K562 (cell line): ENCODE measurements around the gene MYO1D. TPM values are rescaled to one million over a fixed set of nuclear protein-coding genes. Genes with fewer than 3 reads are reported as not detected.
A peak's percentile ranks its signal among the peaks of the same experiment; 100 is the strongest.

ENCODE experiments used
- ATAC-seq: fragments of 200-7000 bp; cut with Tn5 transposase; 3 replicates; pipeline ENCODE4 v1.9.1; 2020; ENCODE audit warnings: moderate library complexity
- BruUV-seq: library from RNA; stranded (reverse); fragments of 400-500 nt; replicated peaks from 2 replicates; lab custom pipeline; 2021; lab: Mats Ljungman, UMichigan
- CTCF ChIA-PET: fragments of 300-600 bp; formaldehyde crosslinking; extraction: SDS; loops from one replicate; lab custom pipeline; 2021; ENCODE audit warnings: low intra/inter-chr PET ratio; lab: Yijun Ruan, JAX
- POLR2A ChIA-PET: fragments of 300-600, 350-650 bp; sonication (Branson Sonifier 250); formaldehyde crosslinking; extraction: SDS; loops from one replicate; lab custom pipeline; 2021; ENCODE audit warnings: antibody characterized with exemption, inconsistent platforms; lab: Yijun Ruan, JAX
- DNase-seq, 4 experiments: peaks; one replicate each; pipeline versions ENCODE4 v3.0.0 to v3.0.0-alpha.2; 2011 to 2018; ENCODE audit warnings: low spot score in 3 of 4, mixed read lengths in 3 of 4; ENCODE audit errors: extremely low read depth in 1 of 4
- FAIRE-seq: peaks from 2 replicates; lab custom pipeline; 2011; peaks lifted over from hg19 to GRCh38; lab: Jason Lieb, UNC
- H2AFZ ChIP-seq: 2 replicates; pipeline ENCODE4 v1.6.0; 2011; ENCODE audit warnings: low read depth, low read length, control low read depth, inconsistent platforms
- H3K27ac ChIP-seq: fragments of 200-600 bp; 3 replicates; pipeline ENCODE4 v1.8.0; 2011; ENCODE audit warnings: low read depth, mild to moderate bottlenecking, control low read depth, inconsistent platforms, low read length, moderate library complexity, mixed read lengths; ENCODE audit errors: extremely low read depth
- H3K27me3 ChIP-seq, 2 experiments: fragments of 300-600 bp in 1 of 2; 2 replicates in 1 of 2; 3 replicates in 1 of 2; pipeline versions ENCODE4 v1.6.0 to v1.8.0; 2011; ENCODE audit warnings: inconsistent platforms in 2 of 2, low read length in 2 of 2, mild to moderate bottlenecking in 1 of 2, mixed read lengths in 1 of 2, moderate library complexity in 1 of 2; ENCODE audit not compliant: control insufficient read depth in 2 of 2, insufficient read depth in 2 of 2
- H3K36me3 ChIP-seq: fragments of 300-600 bp; 3 replicates; pipeline ENCODE4 v1.8.0; 2011; ENCODE audit warnings: mild to moderate bottlenecking, low read length, inconsistent platforms; ENCODE audit not compliant: control insufficient read depth, insufficient read depth
- H3K4me1 ChIP-seq, 2 experiments: fragments of 200-600 bp in 1 of 2; replicated peaks in 1 of 2; 2 replicates in 1 of 2; 3 replicates in 1 of 2; pipeline versions ENCODE4 v1.5.1 to v1.8.0; 2011; ENCODE audit warnings: inconsistent platforms in 2 of 2, low read length in 2 of 2, mild to moderate bottlenecking in 1 of 2, mixed read lengths in 1 of 2, moderate library complexity in 1 of 2; ENCODE audit not compliant: control insufficient read depth in 2 of 2, insufficient read depth in 2 of 2
- H3K4me2 ChIP-seq: 2 replicates; pipeline ENCODE4 v1.6.1; 2011; ENCODE audit warnings: low read length, control low read depth, inconsistent platforms, mixed read lengths; ENCODE audit not compliant: insufficient read depth
- H3K4me3 ChIP-seq: fragments of 200-600 bp; sonication (generic), shearing (Covaris generic); 2 replicates; pipeline ENCODE4 v1.5.1; 2016; ENCODE audit warnings: control low read depth, inconsistent platforms
- H3K79me2 ChIP-seq: fragments of 200-600 bp; 3 replicates; pipeline ENCODE4 v1.8.0; 2011; ENCODE audit warnings: low read length, inconsistent platforms; ENCODE audit not compliant: control insufficient read depth, insufficient read depth
- H3K9ac ChIP-seq, 2 experiments: 2 replicates each; pipeline versions ENCODE4 v1.6.0 to v1.6.1; 2011; ENCODE audit warnings: low read depth in 2 of 2, low read length in 2 of 2, control low read depth in 1 of 2, inconsistent platforms in 1 of 2, mild to moderate bottlenecking in 1 of 2, mixed read lengths in 1 of 2; ENCODE audit not compliant: insufficient read depth in 1 of 2
- H3K9me1 ChIP-seq: one replicate; pipeline ENCODE4 v1.6.0; 2011; ENCODE audit warnings: inconsistent platforms, mild to moderate bottlenecking, low read length, moderate library complexity; ENCODE audit not compliant: control insufficient read depth, insufficient read depth
- H3K9me3 ChIP-seq: replicated peaks from 2 replicates; pipeline ENCODE4 v1.5.1; 2011; ENCODE audit warnings: low read depth, low read length, inconsistent platforms; ENCODE audit not compliant: control insufficient read depth, insufficient read depth
- H4K20me1 ChIP-seq: replicated peaks from 2 replicates; pipeline ENCODE4 v1.6.1; 2011; ENCODE audit warnings: low read length, inconsistent platforms, mixed read lengths; ENCODE audit not compliant: control insufficient read depth, insufficient read depth
- ATF7 ChIP-seq: fragments of 450-650 bp; IDR thresholded peaks from 2 replicates; pipeline ENCODE4 v1.7.1; 2014; ENCODE audit warnings: mild to moderate bottlenecking, moderate library complexity
- KLF13 ChIP-seq: fragments of 450-650 bp; IDR thresholded peaks from 2 replicates; pipeline ENCODE4 v1.6.1; 2016; ENCODE audit warnings: missing genetic modification characterization, low read depth, mild to moderate bottlenecking, missing compliant biosample characterization, moderate library complexity, borderline replicate concordance
- MTF1 ChIP-seq: fragments of 250-450 bp; sonication (Bioruptor Pico); IDR thresholded peaks from 2 replicates; pipeline ENCODE4 v1.9.0; 2021; ENCODE audit warnings: moderate library complexity, mild to moderate bottlenecking, inconsistent platforms, borderline replicate concordance
- RAD21 ChIP-seq, 2 experiments: fragments of 250-450 bp in 1 of 2; fragments of 450-650 bp in 1 of 2; sonication (Bioruptor Pico) in 1 of 2; formaldehyde crosslinking in 1 of 2; IDR thresholded peaks in 1 of 2; conservative IDR thresholded peaks in 1 of 2; 2 replicates each; pipeline versions ENCODE4 v1.4.0 to v1.8.0; 2020 to 2022; ENCODE audit warnings: mild to moderate bottlenecking in 2 of 2, moderate library complexity in 1 of 2
- SNIP1 ChIP-seq: fragments of 450-650 bp; IDR thresholded peaks from 2 replicates; pipeline ENCODE4 v1.7.1; 2017; ENCODE audit warnings: low read depth, mild to moderate bottlenecking
- ZBTB1 ChIP-seq: sonication (generic); formaldehyde crosslinking; IDR thresholded peaks from 2 replicates; pipeline ENCODE4 v1.8.1; 2023; ENCODE audit warnings: missing genetic modification reagents, low read depth, mild to moderate bottlenecking, borderline replicate concordance
- ZNF239 ChIP-seq: fragments of 250-450 bp; sonication (Bioruptor Pico); IDR thresholded peaks from 2 replicates; pipeline ENCODE4 v1.4.0; 2020; ENCODE audit warnings: mild to moderate bottlenecking
- WGBS: fragments of 100-300 bp; shearing (Covaris generic); methylation state at CpG from one replicate; pipeline ENCODE4 v1.1.6; 2016; ENCODE audit warnings: low coverage, mixed read lengths; ENCODE audit not compliant: insufficient coverage; ENCODE audit errors: missing lambda C conversion rate; 5-methylcytosine and 5-hydroxymethylcytosine counted together
- in situ Hi-C: fragments of 300-500 bp; cut with MboI; formaldehyde crosslinking; loops from 4 replicates; pipeline ENCODE4 v1.15.0; 2018; ENCODE audit warnings: inconsistent platforms, mixed read lengths
- intact Hi-C: fragments of 100-400 bp; cut with micrococcal nuclease; formaldehyde crosslinking; loops from 2 replicates; pipeline ENCODE4 v1.14.2; 2022
- polyA plus RNA-seq, 8 experiments: library from polyadenylated mRNA; depleted of rRNA in 4 of 8; stranded (reverse) in 5 of 8; unstranded in 3 of 8; fragments of >200 nt; fragmentation: Nextera tagmentation in 2 of 8; fragmentation: Illumina TruSeq in 1 of 8; extraction: Ambion mirVana in 2 of 8; extraction: Trizol in 1 of 8; gene quantifications; 2 replicates each; pipeline versions ENCODE4 v1.2.1 to v1.2.3, GENCODE V29; 2011 to 2014; ENCODE audit warnings: inconsistent platforms in 1 of 8, missing spikeins in 1 of 8
- total RNA-seq, 7 experiments: library from RNA; depleted of rRNA in 6 of 7; stranded (reverse); fragments of >200 nt in 6 of 7; fragmentation: Illumina TruSeq in 2 of 7; extraction: Trizol in 2 of 7; gene quantifications; 2 replicates each; pipeline versions ENCODE4 v1.2.1 to v1.2.3, GENCODE V29; 2011 to 2021; ENCODE audit warnings: low replicate concordance in 1 of 7
- TF ChIP-seq, protein P1 (sequence below), 2 experiments: fragments of 450-650 bp; IDR thresholded peaks; 2 replicates each; pipeline ENCODE4 v1.6.1; 2018; ENCODE audit warnings: mild to moderate bottlenecking in 2 of 2, low read depth in 1 of 2; ENCODE audit not compliant: partially characterized antibody in 2 of 2
- TF ChIP-seq, protein P2 (sequence below), 3 experiments: fragments of 200-800 bp in 1 of 3; fragments of 250-450 bp in 1 of 3; fragments of 450-650 bp in 1 of 3; sonication (Bioruptor Pico) in 1 of 3; sonication (Bioruptor generic) in 1 of 3; formaldehyde crosslinking in 1 of 3; IDR thresholded peaks; 2 replicates each; pipeline versions ENCODE4 v1.6.1 to v1.8.0; 2016 to 2022; ENCODE audit warnings: mild to moderate bottlenecking in 2 of 3, missing genetic modification characterization in 2 of 3, missing compliant biosample characterization in 1 of 3, moderate library complexity in 1 of 3
- TF ChIP-seq, protein P3 (sequence below): sonication (generic); IDR thresholded peaks from 2 replicates; pipeline ENCODE4 v1.6.1; 2016

Gene MYO1D
- total and polyA plus RNA-seq, 9 of the 15 experiments (the other 6 are each of a cell fraction or from before 2014, with no cell fraction given) = 2.1 to 71.2 (median 45.4) TPM

DNA sequence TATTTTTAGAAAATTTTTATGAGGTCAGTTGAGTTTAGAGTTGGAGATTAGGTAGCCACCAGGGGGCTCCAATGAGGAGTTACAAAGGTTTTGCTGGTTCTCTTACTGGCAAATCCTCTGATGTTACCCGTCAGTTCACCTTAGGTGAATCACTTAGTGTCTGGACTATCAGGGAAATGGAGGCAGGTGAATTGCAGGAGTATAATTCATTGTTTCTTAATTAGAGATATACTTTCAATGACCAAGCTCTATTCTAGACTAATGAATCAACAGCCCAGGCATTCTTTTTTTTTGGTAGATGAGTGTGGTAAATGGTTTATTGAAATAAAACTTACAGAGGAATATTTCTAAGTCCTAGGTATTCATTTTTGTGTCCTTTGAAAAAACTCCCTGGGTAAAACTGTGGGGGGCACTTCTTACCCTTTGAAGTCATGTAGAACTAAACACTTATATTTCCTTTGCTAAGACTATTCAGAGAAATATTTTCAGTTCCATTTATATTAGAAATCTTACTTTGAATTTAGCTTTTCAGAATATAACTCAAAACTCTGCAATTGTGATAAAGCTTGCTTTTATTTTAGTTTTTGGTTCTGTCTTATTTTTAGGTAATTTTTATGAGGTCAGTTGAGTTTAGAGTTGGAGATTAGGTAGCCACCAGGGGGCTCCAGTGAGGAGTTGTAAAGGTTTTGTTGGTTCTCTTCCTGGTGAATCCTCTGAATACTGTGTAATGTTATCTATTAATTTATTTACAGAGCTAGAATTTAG is 414.9 kb downstream of the MYO1D start:
- FAIRE-seq = peak; percentile 67
- CTCF ChIA-PET = interaction anchor here (1.0 to 1.6 kb wide), 3 partner anchors 293 to 475 kb away, joined by 3 to 8 read pairs (median 4); no protein-coding TSS in a partner anchor
- DNase-seq = peak; percentile 40 to 72 (median 44)
- TF ChIP-seq, protein P1, sequence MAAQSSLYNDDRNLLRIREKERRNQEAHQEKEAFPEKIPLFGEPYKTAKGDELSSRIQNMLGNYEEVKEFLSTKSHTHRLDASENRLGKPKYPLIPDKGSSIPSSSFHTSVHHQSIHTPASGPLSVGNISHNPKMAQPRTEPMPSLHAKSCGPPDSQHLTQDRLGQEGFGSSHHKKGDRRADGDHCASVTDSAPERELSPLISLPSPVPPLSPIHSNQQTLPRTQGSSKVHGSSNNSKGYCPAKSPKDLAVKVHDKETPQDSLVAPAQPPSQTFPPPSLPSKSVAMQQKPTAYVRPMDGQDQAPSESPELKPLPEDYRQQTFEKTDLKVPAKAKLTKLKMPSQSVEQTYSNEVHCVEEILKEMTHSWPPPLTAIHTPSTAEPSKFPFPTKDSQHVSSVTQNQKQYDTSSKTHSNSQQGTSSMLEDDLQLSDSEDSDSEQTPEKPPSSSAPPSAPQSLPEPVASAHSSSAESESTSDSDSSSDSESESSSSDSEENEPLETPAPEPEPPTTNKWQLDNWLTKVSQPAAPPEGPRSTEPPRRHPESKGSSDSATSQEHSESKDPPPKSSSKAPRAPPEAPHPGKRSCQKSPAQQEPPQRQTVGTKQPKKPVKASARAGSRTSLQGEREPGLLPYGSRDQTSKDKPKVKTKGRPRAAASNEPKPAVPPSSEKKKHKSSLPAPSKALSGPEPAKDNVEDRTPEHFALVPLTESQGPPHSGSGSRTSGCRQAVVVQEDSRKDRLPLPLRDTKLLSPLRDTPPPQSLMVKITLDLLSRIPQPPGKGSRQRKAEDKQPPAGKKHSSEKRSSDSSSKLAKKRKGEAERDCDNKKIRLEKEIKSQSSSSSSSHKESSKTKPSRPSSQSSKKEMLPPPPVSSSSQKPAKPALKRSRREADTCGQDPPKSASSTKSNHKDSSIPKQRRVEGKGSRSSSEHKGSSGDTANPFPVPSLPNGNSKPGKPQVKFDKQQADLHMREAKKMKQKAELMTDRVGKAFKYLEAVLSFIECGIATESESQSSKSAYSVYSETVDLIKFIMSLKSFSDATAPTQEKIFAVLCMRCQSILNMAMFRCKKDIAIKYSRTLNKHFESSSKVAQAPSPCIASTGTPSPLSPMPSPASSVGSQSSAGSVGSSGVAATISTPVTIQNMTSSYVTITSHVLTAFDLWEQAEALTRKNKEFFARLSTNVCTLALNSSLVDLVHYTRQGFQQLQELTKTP (IDR thresholded peaks at IDR 0.05; ENCODE audit: low read depth in 1 of 2, partially characterized antibody in 2 of 2) = no peak
- TF ChIP-seq ZNF239 (CRISPR knock-in tag) (no peak), RAD21 (CRISPR knock-in tag; conservative IDR thresholded peaks at IDR 0.05 in 1 of 2, IDR thresholded peaks at IDR 0.05 in 1 of 2) (peak in 1 of 2 experiments; percentile 31; a peak in 1 of 4 replicates), KLF13 (tag) (no peak), ZBTB1 (CRISPR knock-in tag) (no peak), MTF1 (no peak), SNIP1 (no peak), ATF7 (0 out of 2 replicates have a peak, but pooled peaks have one; percentile 18)
- TF ChIP-seq, protein P2, sequence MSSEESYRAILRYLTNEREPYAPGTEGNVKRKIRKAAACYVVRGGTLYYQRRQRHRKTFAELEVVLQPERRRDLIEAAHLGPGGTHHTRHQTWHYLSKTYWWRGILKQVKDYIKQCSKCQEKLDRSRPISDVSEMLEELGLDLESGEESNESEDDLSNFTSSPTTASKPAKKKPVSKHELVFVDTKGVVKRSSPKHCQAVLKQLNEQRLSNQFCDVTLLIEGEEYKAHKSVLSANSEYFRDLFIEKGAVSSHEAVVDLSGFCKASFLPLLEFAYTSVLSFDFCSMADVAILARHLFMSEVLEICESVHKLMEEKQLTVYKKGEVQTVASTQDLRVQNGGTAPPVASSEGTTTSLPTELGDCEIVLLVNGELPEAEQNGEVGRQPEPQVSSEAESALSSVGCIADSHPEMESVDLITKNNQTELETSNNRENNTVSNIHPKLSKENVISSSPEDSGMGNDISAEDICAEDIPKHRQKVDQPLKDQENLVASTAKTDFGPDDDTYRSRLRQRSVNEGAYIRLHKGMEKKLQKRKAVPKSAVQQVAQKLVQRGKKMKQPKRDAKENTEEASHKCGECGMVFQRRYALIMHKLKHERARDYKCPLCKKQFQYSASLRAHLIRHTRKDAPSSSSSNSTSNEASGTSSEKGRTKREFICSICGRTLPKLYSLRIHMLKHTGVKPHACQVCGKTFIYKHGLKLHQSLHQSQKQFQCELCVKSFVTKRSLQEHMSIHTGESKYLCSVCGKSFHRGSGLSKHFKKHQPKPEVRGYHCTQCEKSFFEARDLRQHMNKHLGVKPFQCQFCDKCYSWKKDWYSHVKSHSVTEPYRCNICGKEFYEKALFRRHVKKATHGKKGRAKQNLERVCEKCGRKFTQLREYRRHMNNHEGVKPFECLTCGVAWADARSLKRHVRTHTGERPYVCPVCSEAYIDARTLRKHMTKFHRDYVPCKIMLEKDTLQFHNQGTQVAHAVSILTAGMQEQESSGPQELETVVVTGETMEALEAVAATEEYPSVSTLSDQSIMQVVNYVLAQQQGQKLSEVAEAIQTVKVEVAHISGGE (CRISPR knock-in tag; IDR thresholded peaks at IDR 0.05) = no peak
- TF ChIP-seq, protein P3, sequence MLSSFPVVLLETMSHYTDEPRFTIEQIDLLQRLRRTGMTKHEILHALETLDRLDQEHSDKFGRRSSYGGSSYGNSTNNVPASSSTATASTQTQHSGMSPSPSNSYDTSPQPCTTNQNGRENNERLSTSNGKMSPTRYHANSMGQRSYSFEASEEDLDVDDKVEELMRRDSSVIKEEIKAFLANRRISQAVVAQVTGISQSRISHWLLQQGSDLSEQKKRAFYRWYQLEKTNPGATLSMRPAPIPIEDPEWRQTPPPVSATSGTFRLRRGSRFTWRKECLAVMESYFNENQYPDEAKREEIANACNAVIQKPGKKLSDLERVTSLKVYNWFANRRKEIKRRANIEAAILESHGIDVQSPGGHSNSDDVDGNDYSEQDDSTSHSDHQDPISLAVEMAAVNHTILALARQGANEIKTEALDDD = peak; percentile 33; the same call in 1 of the 2 replicates

More for the DNA sequence above, 414.9 kb downstream of the MYO1D start:
- H4K20me1 ChIP-seq = peaks cover 6% of the 10 kb centered on the region; the same call in 1 of the 2 replicates
- peaks cover 55% of the 10 kb centered on the region for H3K79me2 ChIP-seq
- no peak overlapping the region for H3K4me2 ChIP-seq
- H3K36me3 ChIP-seq = peaks cover 92% of the 10 kb centered on the region
- in situ Hi-C loops (no loop called here), intact Hi-C loops (loop anchor here (1.0 kb wide), 1 partner anchor 293 kb away; no protein-coding TSS in a partner anchor)
- POLR2A ChIA-PET = interaction anchor here (0.6 to 1.4 kb wide), 5 partner anchors 10 to 455 kb away, joined by 3 to 8 read pairs (median 4); partner anchors contain the start of gene LRRC37B
- no peaks in the 10 kb centered on the region for H3K9me3 ChIP-seq
- H3K27ac ChIP-seq = 0 out of 3 replicates have a peak overlapping the region, but pooled peaks have one; percentile 40
- no peaks in the 10 kb centered on the region for H3K27me3 ChIP-seq
- H3K4me3 ChIP-seq = no peak overlapping the region
- BruUV-seq = no TSS peak
- peak; percentile 92 for ATAC-seq
- peaks cover 0 to 2% of the 10 kb centered on the region in 2 experiments; a peak in 1 of 5 replicates for H3K4me1 ChIP-seq
- H2AFZ ChIP-seq = no peak overlapping the region
- WGBS = 48% methylated on average over 1 of the region's 1 CpG
- no peak overlapping the region for H3K9ac ChIP-seq
- H3K9me1 ChIP-seq = no peaks in the 10 kb centered on the region
